Measurements from ENCODE around the gene SMIM33. TPM values are rescaled to one million over a fixed set of nuclear protein-coding genes. Genes with fewer than 3 reads are reported as not detected.

Gene SMIM33
- total and polyA plus RNA-seq, 2 of the 13 experiments (the other 11 are each of a cell fraction or from before 2014, with no cell fraction given) = not detected

GRCh38 chr5:139517683-139518564 lies 47.1 kb downstream of the SMIM33 start (continued):
- TF ChIP-seq ZBTB40 (IDR thresholded peaks at IDR 0.05) = no peak
- TF ChIP-seq ZBTB40 (CRISPR knock-in tag; IDR thresholded peaks at IDR 0.05) = peak; percentile 83
- peak; percentile 34; the same call in 1 of the 2 replicates for TF ChIP-seq SUZ12 (IDR thresholded peaks at IDR 0.05; ENCODE audit: low read depth, low read length)
- peak; percentile 54; the same call in 1 of the 2 replicates for TF ChIP-seq ZNF362 (CRISPR knock-in tag; IDR thresholded peaks at IDR 0.05; ENCODE audit: borderline replicate concordance)
- TF ChIP-seq ZSCAN9 (CRISPR knock-in tag; IDR thresholded peaks at IDR 0.05; ENCODE audit: borderline replicate concordance) = no peak; the same call in 1 of the 2 replicates
- TF ChIP-seq CC2D1A (CRISPR knock-in tag; IDR thresholded peaks at IDR 0.05) = no peak; the same call in 1 of the 2 replicates
- TF ChIP-seq DNMT1 (CRISPR knock-in tag; IDR thresholded peaks at IDR 0.05) = no peak
- TF ChIP-seq ZBED4 (CRISPR knock-in tag; IDR thresholded peaks at IDR 0.05; ENCODE audit: borderline replicate concordance) = peak; percentile 77; the same call in 1 of the 2 replicates
- peak; percentile 92 for TF ChIP-seq KDM5B (CRISPR knock-in tag; IDR thresholded peaks at IDR 0.05; ENCODE audit: borderline replicate concordance)
- TF ChIP-seq ZNF781 (CRISPR knock-in tag; IDR thresholded peaks at IDR 0.05; ENCODE audit: borderline replicate concordance, not compliant biosample characterization) = peak; percentile 83
- TF ChIP-seq MTF2 (CRISPR knock-in tag; IDR thresholded peaks at IDR 0.05; ENCODE audit: borderline replicate concordance) = no peak; the same call in 1 of the 2 replicates
- no peak for TF ChIP-seq ZNF775 (CRISPR knock-in tag; IDR thresholded peaks at IDR 0.05; ENCODE audit: borderline replicate concordance)
- no peak for TF ChIP-seq NPAS2 (CRISPR knock-in tag; IDR thresholded peaks at IDR 0.05; ENCODE audit: borderline replicate concordance)
- peak; percentile 87 for TF ChIP-seq RXRA (CRISPR knock-in tag; IDR thresholded peaks at IDR 0.05)

All from HepG2 (cell line).